ENCODE results near the gene ARL8A. TPM values are rescaled to one million over a fixed set of nuclear protein-coding genes. Genes with fewer than 3 reads are reported as not detected.

ARL8A gene
- total RNA-seq, 4 donors from 2014 or later = 28.2 to 53.5 (median 49.8) TPM

- DNase-seq (no peak), ATAC-seq (no peak)
- in situ Hi-C loops (cut with MboI; ENCODE audit: low sequenced_read_pairs in 4 of 4) (loop anchor here (10.0 kb wide), 2 partner anchors 535 to 545 kb away; partner anchors contain the start of gene SYT2 (in 3 of the 4)), intact Hi-C loops (cut with DNase I; ENCODE audit: low total_unique reads) (no loop called here)
- Histone ChIP-seq H3K27me3 (no peaks in the 10 kb centered on the region), H3K4me3 (no peak overlapping the region), H3K9me3 (no peaks in the 10 kb centered on the region), H3K4me1 (no peaks in the 10 kb centered on the region), H3K27ac (no peak overlapping the region), H3K36me3 (no peaks in the 10 kb centered on the region)
- TF ChIP-seq CTCF (IDR thresholded peaks at IDR 0.05 in 4 of 5, conservative IDR thresholded peaks at IDR 0.05 in 1 of 5) (no peak), POLR2A (IDR thresholded peaks at IDR 0.05) (no peak)
Measured at GRCh38 chr1:202179828-202180750, 35.6 kb upstream of the ARL8A start.

- intact Hi-C loops (cut with DNase I; ENCODE audit: low total_unique reads) = no loop called here
- in situ Hi-C loops (cut with MboI; ENCODE audit: low sequenced_read_pairs in 4 of 4) = loop anchor here in 1 of 4 donors (10.0 kb wide), 1 partner anchor 538 kb away; the partner anchor contains the start of gene SYT2
Measured at GRCh38 chr1:202176949-202177927, 32.7 kb upstream of the ARL8A start.

GRCh38 chr1:202173993-202174392 lies 29.5 kb upstream of the ARL8A start:
- intact Hi-C loops (cut with DNase I; ENCODE audit: low total_unique reads) = no loop called here
- Histone ChIP-seq H3K4me1 (no peaks in the 10 kb centered on the region), H3K9me3 (no peaks in the 10 kb centered on the region), H3K36me3 (no peaks in the 10 kb centered on the region), H3K27me3 (no peaks in the 10 kb centered on the region), H3K4me3 (no peak overlapping the region), H3K27ac (no peak overlapping the region)
- no peak for DNase-seq
- no peak for ATAC-seq
- in situ Hi-C loops (cut with MboI; ENCODE audit: low sequenced_read_pairs in 4 of 4) = loop anchor here in 1 of 4 donors (10.0 kb wide), 1 partner anchor 541 kb away; the partner anchor contains the start of gene SYT2
- no peak for TF ChIP-seq CTCF (IDR thresholded peaks at IDR 0.05 in 4 of 5, conservative IDR thresholded peaks at IDR 0.05 in 1 of 5)
- TF ChIP-seq POLR2A (IDR thresholded peaks at IDR 0.05) = no peak

More at GRCh38 chr1:202176949-202177927, 32.7 kb upstream of the ARL8A start:
- Histone ChIP-seq H3K4me1 (no peaks in the 10 kb centered on the region), H3K27me3 (no peaks in the 10 kb centered on the region), H3K9me3 (no peaks in the 10 kb centered on the region), H3K4me3 (no peak overlapping the region), H3K27ac (no peak overlapping the region), H3K36me3 (no peaks in the 10 kb centered on the region)
- no peak for DNase-seq
- TF ChIP-seq POLR2A (IDR thresholded peaks at IDR 0.05) (no peak), CTCF (IDR thresholded peaks at IDR 0.05 in 4 of 5, conservative IDR thresholded peaks at IDR 0.05 in 1 of 5) (no peak)
- ATAC-seq = no peak

GRCh38 chr1:202172015-202172355 lies 27.4 kb upstream of the ARL8A start:
- no peak for ATAC-seq
- in situ Hi-C loops (cut with MboI; ENCODE audit: low sequenced_read_pairs in 4 of 4) = loop anchor here in 1 of 4 donors (10.0 kb wide), 1 partner anchor 543 kb away; the partner anchor contains the start of gene SYT2
- no peaks in the 10 kb centered on the region for H3K27me3 ChIP-seq

More at GRCh38 chr1:202172015-202172355, 27.4 kb upstream of the ARL8A start:
- no peaks in the 10 kb centered on the region for H3K36me3 ChIP-seq
- H3K4me1 ChIP-seq = no peaks in the 10 kb centered on the region
- no peak for DNase-seq
- no peak overlapping the region for H3K27ac ChIP-seq
- H3K4me3 ChIP-seq = no peak overlapping the region
- intact Hi-C loops (cut with DNase I; ENCODE audit: low total_unique reads) = no loop called here
- TF ChIP-seq CTCF (IDR thresholded peaks at IDR 0.05 in 4 of 5, conservative IDR thresholded peaks at IDR 0.05 in 1 of 5) = no peak
- no peak for TF ChIP-seq POLR2A (IDR thresholded peaks at IDR 0.05)
- H3K9me3 ChIP-seq = no peaks in the 10 kb centered on the region

Data from gastrocnemius medialis (tissue), 4 donors.